ENCODE results near the gene ANKMY1.
A peak's percentile ranks its signal among the peaks of the same experiment; 100 is the strongest.

ANKMY1 gene

GRCh38 chr2:240442891-240443715 lies 114.7 kb downstream of the ANKMY1 start:
- no peaks in the 10 kb centered on the region for H3K9me3 Mint-ChIP-seq
- DNase-seq: no peak

GRCh38 chr2:240441993-240442411 lies 115.8 kb downstream of the ANKMY1 start:
- peaks cover 12% of the 10 kb centered on the region for H3K27me3 Mint-ChIP-seq
- H3K27ac Mint-ChIP-seq: no peak overlapping the region
- DNase-seq (no peak), ATAC-seq (no peak)
- no peaks in the 10 kb centered on the region for H3K36me3 Mint-ChIP-seq (ENCODE audit: low read depth)
- H3K4me3 Mint-ChIP-seq: no peak overlapping the region
- no peaks in the 10 kb centered on the region for H3K9me3 Mint-ChIP-seq
- no peaks in the 10 kb centered on the region for H3K4me1 Mint-ChIP-seq

More at GRCh38 chr2:240442891-240443715, 114.7 kb downstream of the ANKMY1 start:
- Mint-ChIP-seq H3K4me3 (no peak overlapping the region), H3K27ac (no peak overlapping the region), H3K4me1 (no peaks in the 10 kb centered on the region), H3K36me3 (ENCODE audit: low read depth) (no peaks in the 10 kb centered on the region), H3K27me3 (peaks cover 3% of the 10 kb centered on the region)
- no peak for ATAC-seq

DNA sequence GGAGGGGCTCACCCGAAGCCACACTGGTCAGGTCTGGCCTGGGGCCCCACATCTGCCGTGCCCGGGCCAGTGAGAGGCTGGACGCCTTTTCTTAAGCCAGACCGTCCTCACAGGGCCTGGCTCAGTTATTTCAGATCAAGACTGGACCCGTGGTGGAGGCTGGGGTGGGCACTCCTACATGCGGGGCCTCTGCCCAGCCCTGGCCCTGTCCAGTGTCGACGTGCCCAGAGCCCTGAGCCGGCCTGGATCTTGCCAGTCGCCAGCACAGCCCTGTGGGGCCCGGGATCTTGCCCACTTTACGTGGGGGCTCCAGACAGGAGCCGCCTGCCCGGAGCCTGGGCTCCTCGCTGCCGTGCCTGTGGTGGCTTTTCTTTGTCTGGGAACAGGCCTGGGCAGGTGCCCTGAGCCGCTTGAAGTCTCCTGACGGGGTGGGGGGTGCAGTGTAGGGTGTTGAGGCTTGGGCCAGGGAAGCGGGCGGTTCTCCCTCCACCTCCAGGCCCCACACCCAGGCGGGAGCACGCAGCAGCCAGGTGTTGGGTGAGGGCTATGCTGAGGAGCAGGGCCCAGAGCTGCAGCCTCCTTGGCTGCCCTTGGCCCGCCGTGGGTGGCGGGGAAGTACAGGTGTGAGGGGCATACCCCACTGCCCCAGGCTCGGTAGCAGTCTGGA lies 116.3 kb downstream of the ANKMY1 start:
- H3K9me3 Mint-ChIP-seq: no peaks in the 10 kb centered on the region
- no peak for DNase-seq
- ATAC-seq: no peak
- no peaks in the 10 kb centered on the region for H3K4me1 Mint-ChIP-seq
- no peak overlapping the region for H3K4me3 Mint-ChIP-seq
- no peak overlapping the region for H3K27ac Mint-ChIP-seq
- H3K36me3 Mint-ChIP-seq (ENCODE audit: low read depth): no peaks in the 10 kb centered on the region
- peaks cover 15% of the 10 kb centered on the region for H3K27me3 Mint-ChIP-seq

DNA sequence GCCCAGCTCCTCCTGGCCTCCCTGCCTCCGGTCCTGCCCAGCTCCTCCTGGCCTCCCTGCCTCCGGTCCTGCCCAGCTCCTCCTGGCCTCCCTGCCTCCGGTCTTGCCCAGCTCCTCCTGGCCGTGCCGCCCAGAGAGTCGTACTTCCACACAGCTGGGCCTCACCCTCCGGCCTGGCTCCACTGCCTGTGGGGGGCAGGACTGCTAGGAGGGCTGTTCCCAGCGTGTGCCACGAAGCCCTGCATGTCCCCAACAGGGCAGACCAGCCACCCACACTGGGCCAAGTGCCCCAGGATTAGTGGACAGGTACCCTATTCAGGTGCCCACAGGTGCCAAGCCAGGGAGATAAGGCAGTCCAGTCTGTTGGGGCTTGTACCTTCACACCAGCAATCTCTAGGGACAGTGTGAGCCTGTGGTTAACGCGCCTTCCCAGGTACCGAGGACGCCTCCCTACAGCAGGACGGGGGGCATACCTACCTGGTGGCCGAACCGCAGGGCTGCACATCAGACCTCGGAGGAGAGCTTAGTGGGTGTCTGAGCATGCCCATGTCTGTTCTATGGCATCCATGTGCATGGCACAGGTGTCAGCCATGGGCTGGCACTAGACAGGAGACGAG lies 117.0 kb downstream of the ANKMY1 start:
- H3K36me3 Mint-ChIP-seq (ENCODE audit: low read depth): no peaks in the 10 kb centered on the region
- H3K4me1 Mint-ChIP-seq: no peaks in the 10 kb centered on the region
- DNase-seq (no peak), ATAC-seq (no peak)
- H3K27me3 Mint-ChIP-seq: peaks cover 15% of the 10 kb centered on the region
- H3K27ac Mint-ChIP-seq: no peak overlapping the region
- H3K4me3 Mint-ChIP-seq: no peak overlapping the region
- no peaks in the 10 kb centered on the region for H3K9me3 Mint-ChIP-seq

DNA sequence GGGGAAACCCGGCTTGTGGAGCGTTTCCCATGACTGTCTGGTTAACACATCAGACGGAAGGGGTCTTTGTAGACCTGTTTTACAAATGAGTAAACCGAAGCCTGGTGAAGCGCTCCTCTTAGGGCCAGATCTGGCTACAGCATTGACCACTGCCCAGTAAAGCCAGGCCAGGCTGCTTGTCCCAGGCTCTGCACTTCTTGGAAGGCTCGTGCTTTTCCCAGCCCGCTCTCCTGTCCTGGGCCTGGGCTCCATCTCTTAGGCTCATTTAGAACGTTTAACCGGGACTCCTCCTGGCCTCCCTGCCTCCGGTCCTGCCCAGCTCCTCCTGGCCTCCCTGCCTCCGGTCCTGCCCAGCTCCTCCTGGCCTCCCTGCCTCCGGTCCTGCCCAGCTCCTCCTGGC lies 117.5 kb downstream of the ANKMY1 start:
- Mint-ChIP-seq H3K27me3 (peaks cover 15% of the 10 kb centered on the region), H3K4me1 (no peaks in the 10 kb centered on the region), H3K27ac (no peak overlapping the region), H3K9me3 (no peaks in the 10 kb centered on the region), H3K4me3 (no peak overlapping the region), H3K36me3 (ENCODE audit: low read depth) (no peaks in the 10 kb centered on the region)
- no peak for DNase-seq
- no peak for ATAC-seq

DNA sequence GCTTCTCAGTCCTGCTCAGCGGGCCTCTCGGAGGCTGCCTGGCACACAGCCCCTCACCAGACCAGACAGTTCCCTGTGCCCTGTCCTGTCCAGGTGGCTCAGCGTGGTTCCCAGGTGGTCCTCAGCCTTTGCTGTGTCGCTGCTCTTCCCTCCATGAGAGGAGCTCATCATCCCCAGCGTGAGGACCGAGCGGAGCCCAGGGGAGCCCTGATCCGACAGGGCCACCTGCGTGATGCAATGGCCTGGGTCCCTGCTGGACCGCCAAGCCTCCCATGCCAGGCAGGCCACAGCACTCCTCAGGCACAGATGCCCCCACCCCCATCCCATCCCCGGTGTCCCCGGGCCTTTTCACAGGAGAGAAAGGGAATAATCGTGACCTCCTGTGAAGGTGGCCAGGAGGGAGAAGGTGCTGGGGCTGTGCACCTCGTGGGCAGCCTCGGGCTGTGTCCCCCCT lies 118.1 kb downstream of the ANKMY1 start:
- H3K27me3 Mint-ChIP-seq: peaks cover 15% of the 10 kb centered on the region
- no peak for ATAC-seq
- H3K36me3 Mint-ChIP-seq (ENCODE audit: low read depth): no peaks in the 10 kb centered on the region
- no peak for DNase-seq
- no peak overlapping the region for H3K27ac Mint-ChIP-seq
- H3K9me3 Mint-ChIP-seq: no peaks in the 10 kb centered on the region
- H3K4me1 Mint-ChIP-seq: peaks cover under 1% of the 10 kb centered on the region
- no peak overlapping the region for H3K4me3 Mint-ChIP-seq

GRCh38 chr2:240438810-240439697 lies 118.7 kb downstream of the ANKMY1 start:
- Mint-ChIP-seq H3K27ac (no peak overlapping the region), H3K4me3 (no peak overlapping the region), H3K4me1 (peaks cover 4% of the 10 kb centered on the region), H3K9me3 (no peaks in the 10 kb centered on the region), H3K27me3 (peaks cover 15% of the 10 kb centered on the region), H3K36me3 (ENCODE audit: low read depth) (no peaks in the 10 kb centered on the region)
- ATAC-seq (no peak), DNase-seq (no peak)

DNA sequence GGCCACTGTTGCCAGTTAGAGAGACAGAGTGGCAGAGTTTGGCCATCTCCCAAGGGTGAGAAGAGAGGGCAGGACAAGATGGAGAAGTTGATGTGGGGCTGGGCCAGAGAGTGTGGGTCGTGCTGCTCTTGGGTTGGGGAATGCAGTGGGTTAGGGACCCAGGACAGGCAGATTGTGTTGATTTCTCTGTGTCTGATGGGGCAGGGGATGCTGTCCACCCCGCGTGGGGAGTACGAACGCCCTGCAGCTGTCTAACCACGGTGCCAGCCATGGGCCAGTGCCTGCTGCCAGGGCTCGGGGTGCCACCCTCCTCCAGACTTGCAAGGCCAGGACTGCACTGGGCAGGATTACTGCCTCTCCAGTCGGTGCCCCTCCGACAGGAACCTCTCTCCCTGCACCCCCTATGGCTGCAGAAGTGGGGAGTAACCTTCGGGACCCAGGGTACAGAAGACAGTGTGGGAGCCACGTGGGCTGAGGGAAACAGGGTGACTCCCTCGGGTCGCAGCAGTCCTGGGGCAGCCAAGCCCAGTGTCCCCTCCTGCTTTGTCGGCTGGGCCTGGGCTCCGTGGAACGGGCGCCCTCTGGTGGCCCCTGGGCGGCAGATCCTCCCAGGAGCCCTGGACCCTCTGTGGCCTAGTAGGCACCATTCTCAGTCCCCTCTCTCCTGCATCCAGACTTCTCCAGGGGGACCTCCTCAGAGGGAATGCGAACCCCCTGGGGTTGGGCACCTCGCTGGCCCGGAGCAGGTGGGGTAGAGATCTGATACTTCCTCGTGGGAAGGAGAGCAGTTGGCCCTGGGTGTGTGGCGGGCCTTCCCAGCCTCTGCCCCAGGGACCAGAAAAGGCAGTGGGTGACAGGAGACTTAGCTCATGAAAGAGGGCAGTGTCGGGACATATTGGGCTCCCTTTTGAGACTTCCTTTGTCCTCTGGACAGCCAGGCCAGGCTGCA lies 119.7 kb downstream of the ANKMY1 start:
- no peaks in the 10 kb centered on the region for H3K9me3 Mint-ChIP-seq
- H3K27ac Mint-ChIP-seq: no peak overlapping the region
- no peaks in the 10 kb centered on the region for H3K36me3 Mint-ChIP-seq (ENCODE audit: low read depth)
- H3K4me3 Mint-ChIP-seq: no peak overlapping the region
- peaks cover 20% of the 10 kb centered on the region for H3K27me3 Mint-ChIP-seq
- DNase-seq (peak; percentile 74), ATAC-seq (peak; percentile 47)
- H3K4me1 Mint-ChIP-seq: peaks cover 9% of the 10 kb centered on the region

DNA sequence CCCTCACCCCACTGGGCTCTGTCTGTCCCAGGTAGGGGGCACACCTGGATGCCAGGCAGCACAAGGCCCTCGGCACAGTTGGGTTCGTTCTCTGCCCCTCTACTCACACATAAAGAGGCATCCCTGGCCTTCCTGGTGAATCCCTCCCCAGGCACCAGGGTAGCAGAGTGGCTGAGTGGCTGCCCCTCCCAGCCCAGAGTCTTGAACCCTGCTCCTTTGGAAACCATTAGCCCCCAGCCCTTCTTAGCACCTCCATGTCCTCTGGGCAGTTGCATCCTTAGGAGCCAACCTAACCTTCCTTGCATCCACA lies 120.3 kb downstream of the ANKMY1 start:
- Mint-ChIP-seq H3K4me3 (no peak overlapping the region), H3K36me3 (ENCODE audit: low read depth) (no peaks in the 10 kb centered on the region), H3K27ac (no peak overlapping the region), H3K4me1 (peaks cover 9% of the 10 kb centered on the region), H3K27me3 (peaks cover 24% of the 10 kb centered on the region), H3K9me3 (no peaks in the 10 kb centered on the region)
- DNase-seq (no peak), ATAC-seq (no peak)

DNA sequence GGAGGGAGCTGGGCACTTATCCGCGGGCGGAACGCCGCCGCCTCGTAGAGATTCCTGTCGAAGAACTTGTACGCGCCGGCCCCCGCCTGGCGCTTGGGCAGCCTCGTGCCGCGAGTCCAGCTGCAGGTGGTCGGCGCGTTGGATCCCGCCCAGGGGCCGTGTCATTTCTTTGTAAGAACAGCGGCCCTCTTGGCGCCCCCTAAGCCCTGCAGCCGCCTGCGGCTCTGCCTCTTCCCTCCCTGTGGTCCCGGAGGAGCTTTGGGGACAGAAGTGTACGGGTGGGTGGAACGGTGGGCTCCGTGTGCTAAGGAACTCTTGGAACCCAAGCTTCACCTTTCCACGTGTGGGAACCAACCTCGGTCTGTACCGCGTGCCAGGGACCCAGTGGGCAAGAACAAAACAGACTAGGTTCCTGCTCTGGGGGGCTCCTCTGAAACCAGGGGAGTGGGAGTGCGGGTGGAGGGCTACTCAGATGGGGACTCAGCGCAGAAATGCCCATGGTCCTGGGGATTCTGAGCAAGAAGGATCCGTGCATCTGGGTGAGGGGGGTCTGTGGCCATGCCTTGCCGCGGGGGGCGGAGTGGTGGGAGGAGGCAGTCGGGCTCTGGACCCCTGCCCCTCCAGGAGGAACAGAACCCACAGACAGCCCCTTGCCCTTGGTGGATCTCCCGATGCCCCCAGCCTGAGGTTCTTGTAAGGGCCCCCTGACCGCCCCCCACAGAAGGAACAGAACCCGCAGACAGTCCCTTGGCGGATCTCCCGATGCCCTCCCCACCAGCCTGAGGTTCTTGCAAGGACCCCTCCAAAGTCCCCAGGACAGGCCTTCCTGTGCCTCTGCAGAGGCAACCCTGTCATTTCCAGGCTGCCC lies 120.9 kb downstream of the ANKMY1 start:
- Mint-ChIP-seq H3K27me3 (peaks cover 25% of the 10 kb centered on the region), H3K27ac (no peak overlapping the region), H3K36me3 (ENCODE audit: low read depth) (no peaks in the 10 kb centered on the region), H3K9me3 (no peaks in the 10 kb centered on the region), H3K4me3 (no peak overlapping the region), H3K4me1 (peaks cover 9% of the 10 kb centered on the region)
- ATAC-seq (no peak), DNase-seq (no peak)

GRCh38 chr2:240435948-240436682 lies 121.7 kb downstream of the ANKMY1 start:
- no peak for DNase-seq
- no peaks in the 10 kb centered on the region for H3K9me3 Mint-ChIP-seq
- H3K27ac Mint-ChIP-seq: no peak overlapping the region
- ATAC-seq: no peak
- H3K36me3 Mint-ChIP-seq (ENCODE audit: low read depth): no peaks in the 10 kb centered on the region
- H3K4me1 Mint-ChIP-seq: peaks cover 9% of the 10 kb centered on the region
- H3K4me3 Mint-ChIP-seq: no peak overlapping the region
- H3K27me3 Mint-ChIP-seq: peaks cover 25% of the 10 kb centered on the region

- H3K4me1 Mint-ChIP-seq: peaks cover 9% of the 10 kb centered on the region
- H3K36me3 Mint-ChIP-seq (ENCODE audit: low read depth): no peaks in the 10 kb centered on the region
- H3K4me3 Mint-ChIP-seq: peak within 1 kb of the TSS; percentile 75
- peaks cover 25% of the 10 kb centered on the region for H3K27me3 Mint-ChIP-seq
- H3K27ac Mint-ChIP-seq: peak within 1 kb of the TSS; percentile 31
- no peaks in the 10 kb centered on the region for H3K9me3 Mint-ChIP-seq
- DNase-seq (peak; percentile 49), ATAC-seq (peak; percentile 62)
Observed at GRCh38 chr2:240435457-240435947, 122.3 kb downstream of the ANKMY1 start, which contains the start of gene GPC1. Gene GPC1, plus strand, starts transcription at chr2:240435663. Its CDS starts 256 bp downstream, at chr2:240435919.

All from activated naive CD8-positive, alpha-beta T cell treated with anti-CD3 and anti-CD28 coated beads, Interleukin-2, amount 50 U/mL, for 24 hours (primary cell).